Activated T-cell treated with anti-CD3 and anti-CD28 coated beads, Interleukin-2, amount 50 U/mL, for 48 hours (primary cell): ENCODE data around the gene MRPL1.
"Not testable (repeated sequence)": the region's sequence is repeated elsewhere in the genome, so short reads cannot be mapped to it uniquely, and the experiment has no call there.

Experiments used
- DNase-seq, 2 experiments: peaks; one replicate each; pipeline ENCODE4 v3.0.0-alpha.2; 2020

MRPL1 gene

DNA sequence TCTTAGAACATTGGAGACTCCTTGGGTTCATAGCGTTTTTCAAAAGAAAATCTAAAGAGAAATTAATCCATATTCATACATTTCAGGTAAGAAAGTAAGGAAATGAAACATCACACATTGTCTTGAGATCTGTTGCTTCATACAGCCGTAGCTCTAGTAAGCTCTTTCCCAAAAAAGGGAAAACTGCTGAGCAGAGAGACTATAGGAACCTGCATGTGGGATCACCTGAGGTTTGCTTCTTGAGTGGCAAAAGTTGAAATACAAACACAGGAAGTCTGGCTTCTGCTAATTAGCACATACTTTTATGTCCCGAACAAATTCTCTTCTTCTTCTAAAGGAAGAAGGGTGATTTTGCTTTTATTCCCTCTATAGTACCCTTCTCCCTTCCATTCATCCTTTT is 57.7 kb downstream of the MRPL1 start:
- no peak for DNase-seq

GRCh38 chr4:77921701-77922100 is 59.1 kb downstream of the MRPL1 start:
- DNase-seq, result no peak

DNA sequence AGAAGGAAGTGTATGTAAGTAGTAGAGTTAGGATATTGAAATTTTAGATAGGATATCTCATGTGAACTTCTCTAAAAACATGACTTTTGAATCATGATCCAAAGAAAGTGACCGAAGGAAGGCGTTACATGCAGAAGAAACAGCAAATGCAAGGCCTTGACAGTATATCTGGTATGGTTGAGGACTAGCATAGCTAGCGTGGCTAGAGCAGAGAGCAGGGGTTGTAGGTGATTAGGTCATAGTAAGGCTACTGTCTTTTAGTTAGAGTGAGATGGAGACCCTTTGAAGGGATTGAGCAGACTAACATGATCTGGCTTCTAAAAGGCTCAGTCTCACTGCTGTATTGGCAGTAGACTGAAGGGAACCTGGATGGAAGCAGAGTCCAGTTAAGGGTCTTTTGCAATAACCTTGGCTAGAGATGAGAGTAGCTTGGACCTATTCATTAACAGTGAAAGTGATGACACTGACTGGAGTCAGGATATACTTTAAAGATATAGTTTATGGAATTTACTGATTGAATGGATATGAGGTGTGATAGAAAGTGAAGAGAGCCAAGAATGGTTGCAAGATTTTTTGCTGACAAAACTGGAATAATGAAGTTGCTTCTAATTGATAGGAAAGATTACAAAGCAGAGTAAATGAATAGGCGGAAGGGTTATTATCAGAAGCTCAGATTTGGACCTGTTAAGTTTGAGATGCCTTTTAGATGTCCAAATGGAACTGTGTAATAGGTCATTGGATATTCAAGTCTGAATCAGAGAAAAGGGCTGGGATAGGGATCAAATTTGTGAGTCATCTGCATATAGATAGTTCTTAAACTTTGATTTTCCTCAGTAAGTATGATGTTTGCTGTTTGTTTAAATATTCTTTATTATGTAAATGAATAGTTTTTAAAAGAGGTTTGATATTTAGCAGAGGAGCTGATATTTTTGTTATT is 59.8 kb downstream of the MRPL1 start:
- no peak for DNase-seq

DNA sequence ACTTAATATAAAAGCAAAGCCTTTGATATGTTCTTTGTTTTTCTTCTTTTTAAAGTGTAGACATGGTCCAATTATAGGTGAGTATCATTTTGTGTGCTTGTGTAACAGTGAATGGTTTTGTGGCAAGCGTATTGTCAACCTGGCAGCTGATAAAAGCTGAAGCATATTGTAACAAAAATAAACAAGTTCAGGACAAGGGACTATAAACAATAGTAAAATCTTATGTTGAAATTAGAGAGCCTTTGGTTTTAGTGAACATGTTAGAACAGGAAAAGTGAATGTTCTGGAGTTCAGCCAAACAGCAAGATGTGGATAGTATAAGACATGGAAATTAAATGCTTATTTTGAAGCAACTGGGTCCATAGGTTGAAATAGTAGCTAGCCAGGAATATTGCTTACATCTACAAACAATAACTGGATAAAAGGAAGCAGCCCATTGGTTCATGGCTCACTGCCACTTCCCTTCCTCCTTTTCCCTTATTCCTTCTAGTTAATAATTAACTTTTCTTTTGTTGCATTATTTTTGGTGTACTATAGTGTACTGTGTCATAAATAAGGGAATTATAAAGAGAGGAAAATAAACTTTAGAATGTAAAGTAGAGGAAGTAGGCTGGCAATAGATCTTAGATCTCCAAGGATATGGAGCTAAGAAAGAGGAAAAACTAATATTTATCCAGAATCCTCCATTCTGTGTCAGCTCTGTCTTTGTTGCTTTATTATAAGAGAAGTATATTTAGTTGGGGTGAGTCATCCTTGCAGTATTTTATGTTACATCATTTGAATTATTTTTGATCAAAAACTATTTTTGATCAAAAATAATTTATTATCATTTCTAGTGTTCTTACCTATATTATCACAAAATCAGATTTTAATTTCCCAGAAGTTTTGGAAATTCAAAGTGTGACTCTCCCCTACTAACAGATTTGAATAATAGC is 65.6 kb downstream of the MRPL1 start:
- no peak for DNase-seq

DNA sequence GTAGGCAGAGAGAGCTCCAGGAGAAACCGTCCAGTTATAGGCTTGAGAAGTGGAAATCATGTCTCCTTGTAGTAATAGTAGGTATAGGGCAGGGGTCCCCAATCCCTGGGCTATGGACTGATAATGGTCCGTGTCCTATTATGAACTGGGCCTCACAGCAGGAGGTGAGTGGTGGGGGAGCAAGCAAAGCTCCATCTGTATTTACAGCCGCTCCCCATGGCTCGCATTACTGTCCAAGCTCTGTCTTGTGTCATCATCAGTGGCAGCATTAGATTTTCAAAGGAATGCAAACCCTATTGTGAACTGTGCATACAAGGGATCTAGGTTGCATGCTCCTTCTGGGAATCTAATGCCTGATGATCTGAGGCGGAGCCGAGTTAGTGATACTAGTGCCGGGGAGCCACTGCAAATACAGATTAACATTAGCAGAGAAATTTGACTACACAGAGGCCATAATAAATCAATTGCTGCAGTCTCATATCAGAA is 67.6 kb downstream of the MRPL1 start:
- no peak for DNase-seq

- DNase-seq, result no peak
These were observed 68.2 kb downstream of the MRPL1 start for GRCh38 chr4:77930876-77931275.

DNA sequence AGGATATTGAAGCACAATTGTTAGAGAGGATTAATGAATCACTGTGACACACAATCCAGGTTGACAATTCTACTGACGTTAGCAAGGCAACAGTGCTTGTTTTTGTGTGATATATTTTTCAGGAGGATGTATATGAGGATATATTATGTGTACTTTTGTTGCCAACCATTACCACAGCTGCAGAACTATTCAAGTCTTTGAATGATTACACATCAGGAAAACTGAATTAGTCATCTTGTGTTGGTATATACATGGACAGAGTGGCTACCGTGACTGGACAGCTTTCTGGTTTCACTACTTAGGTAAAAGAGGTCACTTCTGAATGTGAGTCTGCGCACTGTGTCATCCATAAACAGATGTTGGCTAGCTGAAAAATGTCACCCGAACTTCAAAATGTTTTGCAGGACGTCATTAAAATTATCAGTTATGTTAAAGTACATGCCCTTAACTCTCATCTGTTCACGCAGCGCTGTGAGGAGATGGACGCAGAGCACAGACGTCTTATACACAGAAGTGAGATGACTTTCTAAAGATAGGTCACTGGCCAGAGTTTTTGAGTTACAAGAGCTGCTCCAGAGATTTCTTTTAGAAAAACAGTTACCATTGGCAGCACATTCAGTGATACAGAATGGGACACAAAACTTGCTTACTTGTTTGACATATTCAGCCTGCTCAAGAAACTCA is 69.0 kb downstream of the MRPL1 start:
- DNase-seq, result no peak

DNA sequence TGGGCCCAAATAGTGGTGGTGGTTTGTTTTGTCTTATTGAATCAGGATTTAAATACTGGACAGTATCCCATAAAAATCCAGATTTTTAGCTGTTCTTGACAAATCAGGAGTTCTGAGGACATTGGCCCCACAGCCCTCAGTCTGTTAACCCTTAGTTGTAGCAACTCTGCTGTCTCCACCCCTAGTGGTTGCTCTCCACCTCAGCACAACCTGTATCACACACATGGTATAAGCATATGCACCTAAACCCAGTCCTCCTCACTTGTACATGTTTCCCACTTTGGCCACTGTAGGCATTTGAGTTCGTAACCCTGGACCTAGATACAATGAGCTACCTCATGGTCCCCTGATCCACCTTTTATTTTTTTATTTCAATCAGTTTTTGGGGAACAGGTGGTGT is 75.9 kb downstream of the MRPL1 start:
- no peak for DNase-seq

- DNase-seq, result not testable (repeated sequence)
These were observed 83.3 kb downstream of the MRPL1 start for GRCh38 chr4:77945929-77946328.

DNA sequence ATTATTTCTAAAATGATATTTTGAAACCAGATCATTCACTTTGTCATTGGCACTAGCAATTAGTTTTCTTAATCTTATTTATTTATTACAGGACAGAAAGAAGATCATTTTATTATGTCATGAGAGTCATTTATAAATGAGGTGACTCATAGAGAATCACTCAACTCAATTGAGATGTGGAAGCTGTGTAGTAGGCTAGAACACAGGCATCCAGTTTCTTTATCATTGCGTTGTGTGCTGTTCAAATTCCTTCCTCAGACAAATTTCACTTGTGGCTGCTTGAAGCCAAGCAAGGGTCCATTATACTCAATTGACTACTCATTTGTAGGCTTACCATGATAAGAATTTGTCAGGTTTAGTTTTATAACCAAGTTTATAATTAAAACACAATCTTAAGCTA is 87.6 kb downstream of the MRPL1 start:
- DNase-seq, result no peak

- no peak for DNase-seq
These were observed 89.8 kb downstream of the MRPL1 start for GRCh38 chr4:77952457-77952856.

DNA sequence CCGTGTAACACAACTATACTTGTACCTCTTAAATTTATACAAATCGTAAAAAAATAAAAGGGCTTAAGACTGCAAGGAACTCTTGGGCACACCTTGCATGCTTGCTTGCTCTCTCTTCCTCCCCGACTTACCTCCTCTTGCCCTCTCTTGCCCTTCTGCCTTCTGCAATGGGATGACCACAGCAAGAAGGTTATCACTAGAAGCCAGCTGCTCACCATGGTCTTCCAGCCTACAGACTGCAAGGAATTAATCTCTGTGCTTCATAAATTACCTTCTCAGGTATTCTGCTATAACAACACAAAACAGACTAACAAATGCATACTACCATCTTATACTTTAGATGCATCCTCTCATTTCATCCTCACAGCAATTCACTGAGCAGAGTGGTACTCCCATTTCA is 92.1 kb downstream of the MRPL1 start:
- DNase-seq, result no peak

GRCh38 chr4:77956917-77957316 is 94.3 kb downstream of the MRPL1 start:
- DNase-seq, result no peak

- no peak for DNase-seq
These were observed 96.3 kb downstream of the MRPL1 start for GRCh38 chr4:77958897-77959296.

GRCh38 chr4:77959566-77960338 is 97.1 kb downstream of the MRPL1 start:
- DNase-seq, result no peak

- no peak for DNase-seq
These were observed 97.7 kb downstream of the MRPL1 start for GRCh38 chr4:77960367-77960766.

DNA sequence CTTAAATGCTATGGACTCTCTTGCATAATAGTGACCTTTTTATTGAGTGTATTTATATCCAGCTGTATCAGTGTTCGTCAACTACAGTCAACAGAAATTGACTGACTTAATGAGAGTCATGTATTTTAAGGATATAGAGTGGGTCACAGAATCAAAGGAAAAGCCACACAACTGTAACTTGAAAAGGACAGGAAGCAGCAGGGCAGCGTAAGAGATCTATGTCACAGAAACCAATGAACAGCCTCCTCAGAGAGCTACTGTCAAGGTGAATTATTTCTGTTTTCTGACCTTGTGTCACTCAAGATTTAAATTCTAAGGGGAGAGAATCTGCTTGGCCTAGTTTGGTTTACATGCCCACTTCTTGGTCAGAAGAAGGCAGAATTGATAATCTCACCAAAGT is 100.4 kb downstream of the MRPL1 start:
- no peak for DNase-seq

GRCh38 chr4:77973657-77974056 is 111.0 kb downstream of the MRPL1 start:
- DNase-seq, result not testable (repeated sequence)

GRCh38 chr4:77982900-77983540 is 120.4 kb downstream of the MRPL1 start:
- DNase-seq, result not testable (repeated sequence)

- DNase-seq, result not testable (repeated sequence)
These were observed 121.1 kb downstream of the MRPL1 start for GRCh38 chr4:77983612-77984311.

- DNase-seq, result no peak
These were observed 127.3 kb downstream of the MRPL1 start for GRCh38 chr4:77989968-77990367.
